Loucy (cell line): ENCODE results near the gene UBALD2.
A peak's percentile ranks its signal among the peaks of the same experiment; 100 is the strongest.

Experiments
- H2AFZ ChIP-seq: fragments of 200-600 bp; sonication (generic); 2 replicates; pipeline ENCODE4 v1.6.0; 2016; ENCODE audit warnings: antibody characterized with exemption, mild to moderate bottlenecking, low read length, moderate library complexity
- H3F3A ChIP-seq: fragments of 200-600 bp; 2 replicates; pipeline ENCODE4 v1.6.0; 2016; ENCODE audit warnings: antibody characterized with exemption, low read depth, mild to moderate bottlenecking
- H3K27me3 ChIP-seq: fragments of 200-600 bp; sonication (generic); 2 replicates; pipeline ENCODE4 v1.6.1; 2014; ENCODE audit warnings: low read length, mild to moderate bottlenecking; ENCODE audit not compliant: insufficient read depth, poor library complexity, severe bottlenecking
- H3K36me3 ChIP-seq: fragments of 200-600 bp; sonication (generic); 2 replicates; pipeline ENCODE4 v1.6.1; 2016; ENCODE audit warnings: low read length; ENCODE audit not compliant: insufficient read depth
- H3K4me1 ChIP-seq: fragments of 200-600 bp; sonication (generic); 2 replicates; pipeline ENCODE4 v1.5.1; 2014; ENCODE audit warnings: low read length, mild to moderate bottlenecking; ENCODE audit not compliant: insufficient read depth, poor library complexity, severe bottlenecking
- H3K4me2 ChIP-seq: fragments of 200-600 bp; sonication (generic); 2 replicates; pipeline ENCODE4 v1.6.0; 2014; ENCODE audit warnings: antibody characterized with exemption, low read length, low read depth, mild to moderate bottlenecking; ENCODE audit not compliant: poor library complexity, severe bottlenecking
- H3K4me3 ChIP-seq: fragments of 200-600 bp; sonication (generic); 2 replicates; pipeline ENCODE4 v1.5.1; 2014; ENCODE audit warnings: low read length, mild to moderate bottlenecking, mixed read lengths; ENCODE audit not compliant: poor library complexity, severe bottlenecking
- H3K79me2 ChIP-seq: fragments of 200-600 bp; sonication (generic); 2 replicates; pipeline ENCODE4 v1.6.1; 2014; ENCODE audit warnings: low read length; ENCODE audit not compliant: insufficient read depth
- H3K9ac ChIP-seq: fragments of 200-600 bp; sonication (generic); 2 replicates; pipeline ENCODE4 v1.6.0; 2014; ENCODE audit warnings: mild to moderate bottlenecking, low read depth, low read length, moderate library complexity; ENCODE audit not compliant: poor library complexity, severe bottlenecking
- H3K9me2 ChIP-seq: fragments of 200-600 bp; sonication (generic); replicated peaks from 2 replicates; pipeline ENCODE4 v1.6.1; 2016; ENCODE audit warnings: low read depth, low read length, mixed read lengths
- H3K9me3 ChIP-seq: fragments of 200-600 bp; sonication (generic); 2 replicates; pipeline ENCODE4 v1.6.1; 2014; ENCODE audit warnings: mild to moderate bottlenecking, antibody characterized with exemption, low read length, low read depth; ENCODE audit not compliant: insufficient read depth
- H4K20me1 ChIP-seq: fragments of 200-600 bp; sonication (generic); 2 replicates; pipeline ENCODE4 v1.6.0; 2014; ENCODE audit warnings: antibody characterized with exemption, low read length, mild to moderate bottlenecking; ENCODE audit not compliant: insufficient read depth, poor library complexity, severe bottlenecking
- EZH2phosphoT487 ChIP-seq: fragments of 200-600 bp; IDR thresholded peaks from 2 replicates; pipeline ENCODE4 v1.6.1; 2018; ENCODE audit warnings: antibody characterized with exemption, mild to moderate bottlenecking, moderate library complexity, borderline replicate concordance
- TF ChIP-seq, protein P1 (sequence below): fragments of 200-600 bp; sonication (generic); conservative IDR thresholded peaks from 2 replicates; pipeline ENCODE4 v1.5.1; 2014; ENCODE audit warnings: mild to moderate bottlenecking, antibody characterized with exemption, low read length

Gene UBALD2

DNA sequence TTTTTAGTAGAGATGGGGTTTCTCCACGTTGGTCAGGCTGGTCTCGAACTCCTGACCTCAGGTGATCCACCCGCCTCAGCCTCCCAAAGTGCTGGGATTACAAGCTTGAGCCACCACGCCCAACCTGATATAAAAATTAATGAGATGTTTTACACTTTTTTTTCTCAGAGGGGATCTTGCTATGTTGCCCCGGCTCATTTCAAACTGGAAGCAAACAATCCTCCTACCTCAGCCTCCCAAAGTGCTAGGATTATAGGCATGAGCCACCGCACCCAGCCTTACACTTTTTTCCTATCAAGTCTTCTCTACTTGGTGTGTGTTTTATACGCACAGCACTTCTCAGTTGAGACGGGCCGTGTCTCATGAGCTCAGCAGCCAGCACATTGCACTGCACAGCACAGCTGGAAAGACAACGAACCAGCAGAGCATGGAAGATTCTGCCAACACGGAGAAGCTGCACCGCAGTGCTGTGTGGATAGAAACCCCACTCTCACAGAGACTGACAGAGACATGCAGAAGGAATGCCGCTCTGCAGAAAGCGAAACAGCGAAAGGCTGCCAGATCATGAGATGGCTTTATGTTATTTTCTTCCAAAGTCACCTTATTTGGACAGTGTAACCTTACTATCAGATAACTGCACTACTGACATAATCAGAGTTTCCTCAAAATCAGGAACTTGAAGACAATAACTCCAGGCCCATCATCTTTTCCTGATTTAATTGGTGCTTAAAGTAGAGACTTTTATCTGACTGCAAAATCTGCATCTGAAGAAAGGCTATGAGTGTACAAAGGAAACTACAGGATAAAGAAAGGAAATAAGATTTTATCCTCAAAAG, 49.5 kb downstream of the UBALD2 start:
- H3K4me2 ChIP-seq, result peak overlapping the region; percentile 12
- H4K20me1 ChIP-seq, result no peaks in the 10 kb centered on the region
- H3K79me2 ChIP-seq, result no peaks in the 10 kb centered on the region
- TF ChIP-seq EZH2phosphoT487, result no peak
- TF ChIP-seq, protein P1, sequence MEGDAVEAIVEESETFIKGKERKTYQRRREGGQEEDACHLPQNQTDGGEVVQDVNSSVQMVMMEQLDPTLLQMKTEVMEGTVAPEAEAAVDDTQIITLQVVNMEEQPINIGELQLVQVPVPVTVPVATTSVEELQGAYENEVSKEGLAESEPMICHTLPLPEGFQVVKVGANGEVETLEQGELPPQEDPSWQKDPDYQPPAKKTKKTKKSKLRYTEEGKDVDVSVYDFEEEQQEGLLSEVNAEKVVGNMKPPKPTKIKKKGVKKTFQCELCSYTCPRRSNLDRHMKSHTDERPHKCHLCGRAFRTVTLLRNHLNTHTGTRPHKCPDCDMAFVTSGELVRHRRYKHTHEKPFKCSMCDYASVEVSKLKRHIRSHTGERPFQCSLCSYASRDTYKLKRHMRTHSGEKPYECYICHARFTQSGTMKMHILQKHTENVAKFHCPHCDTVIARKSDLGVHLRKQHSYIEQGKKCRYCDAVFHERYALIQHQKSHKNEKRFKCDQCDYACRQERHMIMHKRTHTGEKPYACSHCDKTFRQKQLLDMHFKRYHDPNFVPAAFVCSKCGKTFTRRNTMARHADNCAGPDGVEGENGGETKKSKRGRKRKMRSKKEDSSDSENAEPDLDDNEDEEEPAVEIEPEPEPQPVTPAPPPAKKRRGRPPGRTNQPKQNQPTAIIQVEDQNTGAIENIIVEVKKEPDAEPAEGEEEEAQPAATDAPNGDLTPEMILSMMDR, result no peak
- H3K9me3 ChIP-seq, result no peaks in the 10 kb centered on the region
- H3K4me3 ChIP-seq, result no peak overlapping the region
- peaks cover 54% of the 10 kb centered on the region for H3K36me3 ChIP-seq
- no peak overlapping the region for H3K9ac ChIP-seq
- no peaks in the 10 kb centered on the region for H3K9me2 ChIP-seq
- H2AFZ ChIP-seq, result no peak overlapping the region
- no peaks in the 10 kb centered on the region for H3K27me3 ChIP-seq
- peaks cover 12% of the 10 kb centered on the region for H3K4me1 ChIP-seq
- no peaks in the 10 kb centered on the region; the same call in 1 of the 2 replicates for H3F3A ChIP-seq

DNA sequence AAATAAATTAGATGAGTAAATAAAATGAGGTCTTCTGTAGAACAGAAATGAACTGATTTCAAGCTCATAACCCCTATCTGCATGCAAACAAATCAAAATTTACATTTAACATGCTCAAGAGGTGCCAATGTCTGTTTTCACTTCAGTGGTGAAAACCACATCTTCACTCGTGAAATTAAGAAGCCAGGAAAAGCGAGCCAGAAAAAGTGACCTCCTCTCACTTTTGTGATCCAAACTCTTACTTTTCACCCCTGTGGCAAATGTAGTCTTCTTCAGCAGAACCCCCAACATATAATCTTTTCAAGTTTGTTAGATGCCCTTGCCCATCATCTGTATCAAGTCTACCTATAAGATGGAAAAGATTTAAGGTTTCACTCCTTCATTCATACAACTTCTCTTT, 52.4 kb downstream of the UBALD2 start:
- no peaks in the 10 kb centered on the region for H4K20me1 ChIP-seq
- no peak overlapping the region for H2AFZ ChIP-seq
- H3F3A ChIP-seq, result no peaks in the 10 kb centered on the region; the same call in 1 of the 2 replicates
- no peaks in the 10 kb centered on the region for H3K9me3 ChIP-seq
- no peak overlapping the region for H3K4me2 ChIP-seq
- H3K27me3 ChIP-seq, result no peaks in the 10 kb centered on the region
- no peaks in the 10 kb centered on the region for H3K9me2 ChIP-seq
- no peaks in the 10 kb centered on the region for H3K79me2 ChIP-seq
- H3K36me3 ChIP-seq, result peaks cover 46% of the 10 kb centered on the region
- H3K4me3 ChIP-seq, result no peak overlapping the region
- TF ChIP-seq, protein P1, result no peak
- peaks cover 12% of the 10 kb centered on the region for H3K4me1 ChIP-seq
- H3K9ac ChIP-seq, result no peak overlapping the region

DNA sequence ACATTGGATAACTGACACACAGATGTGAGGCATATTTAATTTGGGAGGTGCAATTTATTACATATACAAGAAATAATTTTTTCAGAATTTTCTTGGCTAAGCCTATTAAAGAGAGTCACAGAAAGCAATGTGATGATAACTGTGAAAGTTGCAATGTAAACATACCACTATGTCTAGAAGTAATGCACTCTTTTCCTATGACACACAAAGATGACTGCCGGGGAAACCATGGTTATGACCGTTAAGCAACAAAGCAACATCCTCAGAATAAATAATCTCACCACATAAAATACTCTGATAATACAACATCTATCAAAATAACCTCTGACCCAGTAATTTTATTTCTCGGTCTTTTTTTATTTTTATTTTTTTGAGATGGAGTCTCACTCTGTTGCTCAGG, 53.4 kb downstream of the UBALD2 start:
- no peaks in the 10 kb centered on the region for H4K20me1 ChIP-seq
- no peak overlapping the region for H3K4me3 ChIP-seq
- no peak overlapping the region for H2AFZ ChIP-seq
- H3F3A ChIP-seq, result no peaks in the 10 kb centered on the region; the same call in 1 of the 2 replicates
- H3K36me3 ChIP-seq, result peaks cover 41% of the 10 kb centered on the region
- H3K79me2 ChIP-seq, result no peaks in the 10 kb centered on the region
- no peaks in the 10 kb centered on the region for H3K9me2 ChIP-seq
- no peaks in the 10 kb centered on the region for H3K9me3 ChIP-seq
- no peak for TF ChIP-seq EZH2phosphoT487
- TF ChIP-seq, protein P1, result no peak
- H3K4me1 ChIP-seq, result peaks cover 12% of the 10 kb centered on the region
- H3K4me2 ChIP-seq, result no peak overlapping the region
- no peak overlapping the region for H3K9ac ChIP-seq
- no peaks in the 10 kb centered on the region for H3K27me3 ChIP-seq
